HG02981 (cell line): ENCODE data around the gene LRBA.

Source experiments
- ATAC-seq: cut with Tn5 transposase; IDR thresholded peaks from one replicate; pipeline ENCODE4 v1.9.1; 2021; ENCODE audit warnings: mild to moderate bottlenecking, moderate library complexity; ENCODE audit not compliant: unreplicated experiment

LRBA gene

DNA sequence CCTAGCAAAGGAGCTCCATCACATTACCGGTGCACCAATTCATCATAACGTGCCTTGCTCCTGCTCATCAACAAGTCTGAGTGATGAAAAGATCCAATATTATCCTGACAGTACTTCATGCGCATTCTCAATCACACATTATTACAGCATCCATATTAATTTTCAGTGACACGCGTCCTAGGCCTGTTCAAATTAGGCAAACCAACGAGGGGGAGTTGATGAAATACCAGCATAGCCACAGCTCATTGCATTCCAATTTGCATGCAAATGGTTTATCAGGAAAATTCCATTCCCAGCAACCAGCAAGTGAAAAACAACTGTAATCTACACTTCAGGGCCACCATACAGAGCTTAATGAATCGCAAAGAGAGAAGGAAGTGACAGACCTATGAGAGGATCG, 699.9 kb downstream of the LRBA start:
- no peak for ATAC-seq

DNA sequence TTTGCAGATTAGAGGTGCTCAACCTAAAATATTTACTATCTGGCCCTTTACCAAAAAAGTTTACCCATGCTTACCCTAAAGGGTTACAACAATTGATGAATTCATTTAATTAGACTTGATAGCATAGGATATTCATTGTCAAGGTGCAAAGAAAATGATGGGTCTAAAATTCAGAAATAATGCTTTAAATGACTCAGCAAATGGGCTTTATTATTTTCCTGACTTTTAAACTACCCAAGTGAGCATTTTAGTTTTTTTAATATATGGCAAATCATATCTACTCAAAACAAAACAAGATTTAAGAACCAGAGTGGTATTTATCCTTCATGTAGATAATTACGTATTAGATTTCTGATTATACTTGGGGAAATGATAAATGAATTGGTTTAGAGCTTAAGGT, 701.1 kb downstream of the LRBA start:
- ATAC-seq, result no peak

DNA sequence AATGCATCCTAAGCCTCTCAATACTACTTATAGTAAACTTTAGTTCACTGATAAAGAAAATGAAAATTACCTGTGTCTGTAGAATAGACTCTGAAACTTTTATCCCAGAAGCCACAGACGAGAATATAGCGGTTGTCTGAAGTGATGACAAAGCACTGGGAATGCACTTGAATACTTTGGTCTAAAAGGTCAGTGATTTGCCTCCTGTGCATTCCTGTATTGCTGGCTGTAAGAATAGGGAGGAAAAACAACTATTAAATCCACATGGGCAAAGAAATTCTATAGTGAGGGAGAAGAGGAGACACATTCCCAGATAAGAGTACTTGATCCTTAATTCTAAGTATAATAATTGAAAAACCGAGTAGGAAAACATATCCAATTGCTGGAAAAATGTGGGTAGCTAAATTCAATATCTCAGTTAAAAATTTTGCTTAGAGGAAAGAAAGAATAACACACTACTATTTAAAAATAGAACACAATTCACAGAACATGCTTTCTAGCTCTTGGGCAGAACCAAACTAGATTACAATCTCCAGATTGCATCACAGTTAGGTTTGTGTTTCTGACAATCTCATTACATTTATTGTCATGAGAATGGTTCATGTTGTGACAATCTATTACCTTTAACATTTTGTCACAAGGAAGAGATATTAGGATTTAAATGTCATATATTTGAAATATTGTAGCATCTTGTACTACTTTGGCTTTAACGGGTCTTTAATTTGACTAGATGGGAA, 704.8 kb downstream of the LRBA start:
- ATAC-seq, result no peak

DNA sequence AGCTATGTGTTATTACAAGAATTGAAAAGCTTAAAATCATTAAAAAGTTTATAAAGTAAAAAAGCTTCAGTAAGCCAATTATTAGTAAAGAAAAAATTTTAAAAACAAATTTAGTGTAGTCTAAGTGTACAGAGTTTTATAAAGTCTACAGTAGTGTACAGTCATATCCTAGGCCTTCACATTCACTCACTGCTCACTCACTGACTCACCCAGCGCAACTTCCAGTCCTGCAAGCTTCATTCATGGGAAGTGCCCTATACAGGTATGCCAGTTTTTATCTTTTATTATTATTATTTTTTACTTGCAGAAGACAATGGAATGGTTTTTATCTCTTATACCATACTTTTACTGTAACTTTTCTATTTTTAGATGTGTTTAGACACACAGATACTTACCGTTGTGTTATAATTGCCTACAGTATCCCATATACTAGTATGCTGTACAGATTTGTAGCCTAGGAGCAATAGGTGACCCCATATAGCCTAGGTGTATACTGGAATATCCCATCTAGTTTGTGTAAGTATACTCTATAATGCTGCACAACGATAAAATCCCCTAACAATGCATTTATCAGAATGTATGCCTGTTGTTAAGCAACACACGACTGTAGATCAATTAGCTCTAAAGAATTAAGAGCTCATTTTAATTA, 706.1 kb downstream of the LRBA start:
- ATAC-seq, result no peak

DNA sequence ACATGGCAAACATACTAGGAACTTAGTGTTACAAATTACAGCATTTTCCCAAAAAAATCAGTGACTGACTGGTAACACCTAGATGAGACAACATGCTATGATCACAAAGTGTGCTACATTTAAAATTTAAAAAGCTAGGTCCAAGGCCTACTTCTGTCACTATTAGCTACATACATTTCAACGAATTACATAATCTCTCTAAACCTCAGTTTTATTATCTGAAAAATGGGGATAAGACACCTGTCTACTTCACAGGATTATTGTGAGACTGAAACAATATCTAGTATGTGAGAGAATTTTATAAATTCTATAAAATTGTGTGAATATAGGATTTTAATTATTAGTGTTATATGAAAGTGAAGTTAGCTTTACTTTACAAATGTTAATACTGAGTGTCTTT, 708.4 kb downstream of the LRBA start:
- ATAC-seq, result no peak

DNA sequence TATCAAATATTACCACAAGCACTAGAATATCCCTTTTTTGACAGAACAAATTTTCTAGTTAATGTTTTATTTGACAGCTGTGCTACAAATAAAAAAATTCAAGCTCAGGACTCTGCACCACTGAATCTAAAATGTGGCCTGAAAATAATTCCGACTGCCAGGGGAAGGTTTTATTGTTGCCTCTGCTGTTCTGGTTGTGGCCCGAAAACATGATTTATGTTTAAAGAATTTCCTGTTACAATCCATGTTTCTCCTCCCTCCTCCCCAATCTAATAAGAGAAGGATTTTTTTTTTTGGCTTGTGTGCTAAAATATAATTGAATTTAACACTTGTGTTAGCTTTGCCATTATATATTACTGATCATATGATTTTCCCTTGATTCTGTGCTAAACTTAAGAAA, 709.1 kb downstream of the LRBA start:
- ATAC-seq, result no peak

DNA sequence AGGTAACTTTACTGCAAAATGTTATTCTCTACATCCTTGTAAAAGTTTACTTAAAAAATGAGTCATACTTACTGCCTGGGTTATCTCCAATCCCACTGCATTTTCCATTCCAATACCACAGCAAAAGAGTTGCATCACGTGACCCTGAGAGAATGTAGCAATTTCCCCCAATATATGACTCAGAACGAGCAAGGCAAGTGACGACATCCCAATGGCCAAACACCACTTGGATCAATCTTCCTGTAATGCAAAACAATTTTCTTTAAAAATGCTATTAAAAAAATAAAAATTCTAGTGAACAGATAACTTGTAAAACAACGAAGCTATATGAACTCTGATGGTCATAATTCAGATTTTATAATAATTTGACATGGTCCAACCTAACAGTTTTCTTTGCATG, 712.5 kb downstream of the LRBA start:
- ATAC-seq, result no peak

DNA sequence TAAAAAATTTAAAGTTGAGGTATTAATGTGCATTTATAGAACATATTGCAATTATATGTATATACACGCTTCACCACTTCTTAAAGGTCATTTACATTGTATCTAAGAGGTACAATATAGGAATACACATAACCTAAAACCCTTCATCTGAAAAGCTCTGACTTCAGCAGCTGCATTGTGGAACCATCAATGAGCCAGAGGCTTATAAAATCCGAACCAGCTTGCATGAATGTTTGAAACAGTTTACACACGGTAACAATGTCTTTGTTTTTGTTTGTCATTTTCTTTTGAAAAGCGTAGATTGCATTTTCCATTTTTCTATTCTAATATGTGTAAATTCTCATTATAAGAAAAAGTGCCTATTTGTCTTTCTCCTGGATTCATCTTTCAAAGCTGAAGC, 715.3 kb downstream of the LRBA start:
- ATAC-seq, result no peak

DNA sequence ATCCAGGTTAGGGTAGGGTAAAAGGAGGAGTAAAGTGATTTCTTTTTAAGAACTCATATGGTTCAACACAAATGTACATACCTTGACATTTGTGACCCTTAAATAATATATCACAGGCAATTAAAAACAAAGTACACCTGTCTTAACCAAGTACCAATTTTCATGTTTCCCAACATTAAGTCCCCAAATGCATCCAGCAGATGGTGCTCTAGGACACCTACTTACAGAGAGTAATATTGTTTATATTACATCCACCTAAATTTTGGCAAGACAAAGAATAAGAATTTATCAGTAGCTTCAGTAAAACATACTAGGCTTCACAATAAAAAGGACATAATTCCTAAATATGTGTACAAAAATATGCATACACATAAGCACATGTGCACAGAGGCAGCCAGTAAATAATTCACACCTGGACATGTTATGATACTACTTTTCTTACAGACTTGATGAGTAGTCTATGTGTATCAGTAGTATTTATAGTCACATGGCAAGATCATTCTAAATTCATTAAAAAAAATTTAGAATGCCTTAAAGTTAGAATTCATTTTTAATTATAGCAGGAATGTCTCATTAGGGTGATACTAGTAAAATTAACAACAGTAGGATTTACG, 717.1 kb downstream of the LRBA start:
- no peak for ATAC-seq

DNA sequence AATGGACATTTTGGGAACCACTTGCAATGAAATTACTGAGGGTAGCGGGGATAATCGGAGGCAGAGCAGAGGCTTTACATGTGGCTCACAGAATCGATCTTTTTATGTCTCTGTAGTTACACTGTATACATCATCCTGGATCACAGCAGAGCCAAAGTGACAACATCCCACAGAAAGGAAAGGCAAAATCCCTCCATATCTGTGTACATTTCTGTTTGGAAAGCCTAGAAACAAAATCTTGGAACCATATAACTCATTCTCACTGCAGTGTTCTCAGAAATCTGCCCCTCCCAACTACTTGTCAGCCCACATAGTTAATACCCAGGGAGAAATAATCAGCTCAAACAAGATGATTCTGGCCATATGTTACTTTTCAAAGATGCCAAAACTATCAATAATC, 725.2 kb downstream of the LRBA start:
- ATAC-seq, result no peak

DNA sequence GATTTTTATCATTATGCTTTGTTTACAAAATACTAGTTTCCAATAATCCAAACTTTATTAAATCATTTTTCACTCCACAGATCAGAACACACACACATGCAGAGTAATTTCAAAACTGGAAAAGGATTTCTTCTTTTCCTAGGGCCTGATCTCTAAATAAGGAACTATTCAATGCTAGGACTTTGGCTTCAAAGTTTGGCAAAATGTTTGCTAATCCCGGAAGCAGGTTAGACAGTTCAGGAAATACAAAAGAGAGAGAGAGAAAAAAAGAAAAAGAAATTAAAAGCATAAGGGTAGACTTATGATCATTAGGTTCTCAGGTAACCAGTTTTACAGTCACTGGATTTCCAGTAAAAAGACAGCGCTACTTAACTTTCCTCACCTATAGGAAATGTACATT, 725.9 kb downstream of the LRBA start:
- ATAC-seq, result no peak

DNA sequence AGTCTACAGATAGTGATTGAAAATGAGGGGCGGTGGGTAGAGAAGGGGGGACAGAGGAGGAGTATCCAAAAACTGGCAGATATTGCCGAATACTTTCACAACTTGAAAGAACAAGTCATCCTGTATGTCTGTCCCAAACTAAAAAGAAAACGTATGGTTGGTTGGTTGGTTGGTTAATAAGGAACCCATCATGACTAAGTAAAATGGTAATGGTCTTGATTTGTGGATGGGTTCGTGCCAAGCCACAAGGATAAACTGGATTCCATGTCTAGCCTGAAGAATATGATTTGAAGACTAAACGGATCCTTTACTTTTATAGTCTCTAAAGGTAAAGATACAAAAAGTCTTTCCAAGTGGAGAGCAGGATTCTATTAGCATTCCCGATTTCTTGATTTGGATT, 728.4 kb downstream of the LRBA start:
- no peak for ATAC-seq

DNA sequence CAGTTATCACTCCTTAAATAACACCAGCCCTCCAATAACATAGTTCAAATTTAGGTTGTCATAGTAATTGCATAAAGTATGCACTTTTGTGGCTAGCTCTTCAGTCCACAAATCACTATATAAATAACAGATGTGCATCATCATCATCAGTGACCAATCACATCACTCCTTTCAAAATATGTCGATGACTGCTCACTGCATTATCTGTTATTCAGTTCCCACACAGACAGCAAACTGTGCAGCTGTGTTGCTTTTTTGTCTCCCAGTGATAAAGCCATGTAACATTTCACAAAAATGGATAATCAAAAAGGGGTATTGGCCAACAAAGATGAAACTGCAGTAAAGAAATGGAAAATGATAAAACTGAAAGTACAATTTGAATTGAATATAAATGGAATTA, 731.4 kb downstream of the LRBA start:
- ATAC-seq, result no peak

DNA sequence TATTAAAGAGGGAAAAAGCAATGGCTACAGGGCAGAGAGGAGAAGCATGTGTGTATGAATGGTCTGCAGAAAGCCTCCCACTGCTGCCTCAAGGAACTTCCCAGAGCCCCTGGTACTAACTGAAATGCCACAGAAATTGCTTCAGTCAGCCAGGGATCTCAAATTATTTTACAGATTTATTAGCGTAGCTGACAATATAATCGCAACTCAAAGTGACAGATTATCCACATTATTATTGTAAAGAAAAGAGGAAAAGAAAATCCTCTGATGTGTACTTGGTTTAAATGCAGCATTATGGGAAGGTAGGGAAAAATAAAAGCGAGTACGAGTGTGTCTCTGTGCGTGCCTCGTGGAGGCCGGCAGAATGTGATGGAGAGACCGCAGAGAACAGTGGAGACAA, 734.1 kb downstream of the LRBA start:
- ATAC-seq, result no peak

DNA sequence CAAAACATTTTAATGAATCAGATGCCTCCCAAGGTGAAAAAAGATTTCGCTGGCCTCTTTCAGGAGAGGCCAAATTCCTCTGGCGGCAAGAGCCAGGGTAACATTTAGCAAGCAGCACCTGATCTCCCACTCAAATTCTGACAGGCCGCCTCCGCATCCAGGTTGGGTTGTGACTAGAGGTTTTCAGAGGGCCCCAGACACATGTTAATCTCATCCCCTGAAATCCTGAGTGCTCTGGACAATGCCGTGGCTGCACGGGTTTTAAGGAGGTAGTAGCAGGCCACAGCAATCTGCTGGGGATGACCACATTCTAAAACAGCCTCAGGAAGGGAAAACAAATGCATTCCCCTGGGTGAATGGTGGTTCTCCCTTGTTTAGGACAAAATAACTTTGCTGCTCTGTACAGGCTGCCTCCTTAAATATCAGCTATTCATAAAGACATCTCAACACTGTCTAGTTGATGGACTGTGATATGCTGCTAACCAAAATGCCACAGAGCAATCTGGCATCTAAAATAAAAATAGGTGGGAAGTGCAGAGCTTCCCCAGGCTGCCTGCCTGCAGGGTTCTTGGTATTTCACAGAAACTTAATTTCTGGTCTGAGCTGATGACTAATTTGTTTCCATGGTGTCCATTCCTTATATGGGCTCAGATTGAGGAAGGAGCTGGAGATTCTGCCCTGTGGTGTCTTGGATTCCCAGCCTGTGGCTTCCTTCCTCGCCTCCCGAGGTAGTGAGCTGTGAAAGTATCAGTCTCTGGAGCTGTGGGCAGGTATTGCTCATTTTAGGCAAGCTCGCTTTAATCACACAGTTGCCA, 734.8 kb downstream of the LRBA start:
- ATAC-seq, result no peak

DNA sequence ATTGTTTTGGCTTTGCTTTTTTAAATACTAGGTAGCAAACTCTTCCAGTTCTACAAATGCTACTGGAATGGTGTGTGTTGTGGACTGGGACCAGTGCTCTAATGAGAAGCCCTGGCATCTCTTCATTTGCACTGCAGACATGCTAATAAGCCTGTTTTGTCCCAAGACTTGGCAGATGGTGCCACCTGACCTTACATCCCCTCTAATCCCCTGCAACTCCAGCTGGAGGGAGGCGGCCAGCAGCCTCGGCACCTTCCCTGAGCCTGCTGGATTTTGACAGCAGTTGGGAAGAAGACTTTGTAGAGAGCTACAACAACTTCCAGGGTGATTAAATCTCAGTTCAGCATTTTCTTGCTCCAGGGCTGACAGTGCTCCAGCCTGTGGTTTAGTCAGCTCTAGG, 736.9 kb downstream of the LRBA start:
- ATAC-seq, result no peak

DNA sequence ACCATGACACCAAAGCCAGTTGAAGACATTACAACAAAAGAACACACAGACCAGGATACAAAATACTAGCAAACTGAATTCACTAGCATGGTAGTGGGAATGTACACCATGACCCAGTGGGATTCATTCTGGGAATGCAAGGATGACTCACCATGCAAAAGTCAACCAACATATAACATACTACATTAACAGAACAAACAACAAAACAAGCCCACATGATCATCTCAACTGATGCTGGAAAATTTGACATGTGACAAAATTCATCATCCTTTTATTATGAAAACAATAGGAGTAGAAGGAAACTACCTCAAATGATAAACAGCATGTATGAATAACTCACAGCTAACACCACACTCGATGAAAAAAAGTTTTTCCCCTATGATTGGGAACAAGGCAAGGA, 746.6 kb downstream of the LRBA start:
- no peak for ATAC-seq

DNA sequence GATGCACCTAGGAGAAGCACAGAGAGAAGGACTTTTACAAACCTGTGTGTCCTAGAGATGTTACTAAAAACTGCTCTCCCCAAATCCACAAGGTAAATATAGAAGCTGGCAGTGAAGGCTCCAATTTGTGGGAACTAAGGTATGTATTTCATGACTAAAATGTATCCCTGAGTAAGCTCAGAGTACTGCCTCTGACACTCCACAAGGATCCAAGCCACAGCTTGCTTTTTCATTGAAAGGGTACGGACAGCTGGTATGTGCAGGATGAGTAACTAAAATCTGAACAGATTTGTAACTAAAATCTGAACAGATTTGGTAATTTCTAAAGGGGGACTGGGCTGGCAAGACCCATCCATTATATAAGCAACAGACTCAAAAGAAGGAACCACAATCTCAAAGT, 749.3 kb downstream of the LRBA start:
- no peak for ATAC-seq

DNA sequence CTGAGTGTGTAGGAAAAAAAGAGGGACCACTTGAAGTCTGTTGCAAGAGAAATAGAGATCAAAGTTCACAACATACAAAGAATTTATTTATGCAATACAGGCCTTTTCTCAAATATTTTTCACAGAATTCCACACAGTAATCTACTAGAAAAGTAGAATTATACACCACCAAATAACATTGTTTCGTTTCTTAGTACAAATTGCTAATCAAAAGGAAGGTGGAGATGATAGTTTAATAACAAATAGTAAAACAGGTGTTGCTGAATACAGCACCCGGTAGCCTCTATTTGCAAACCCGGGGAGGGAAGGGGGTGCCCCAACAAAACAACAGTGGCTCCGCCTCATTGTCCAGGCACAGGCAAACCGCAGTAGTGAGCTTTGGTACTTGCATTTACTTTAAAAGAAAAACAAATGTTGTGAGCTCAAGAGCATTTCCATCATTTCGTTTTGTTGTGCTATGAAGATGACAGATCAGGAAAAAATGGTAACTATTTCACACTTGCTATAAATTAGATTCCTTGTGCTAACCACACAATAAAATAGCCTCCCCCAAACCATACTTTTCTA, 750.4 kb downstream of the LRBA start:
- no peak for ATAC-seq

DNA sequence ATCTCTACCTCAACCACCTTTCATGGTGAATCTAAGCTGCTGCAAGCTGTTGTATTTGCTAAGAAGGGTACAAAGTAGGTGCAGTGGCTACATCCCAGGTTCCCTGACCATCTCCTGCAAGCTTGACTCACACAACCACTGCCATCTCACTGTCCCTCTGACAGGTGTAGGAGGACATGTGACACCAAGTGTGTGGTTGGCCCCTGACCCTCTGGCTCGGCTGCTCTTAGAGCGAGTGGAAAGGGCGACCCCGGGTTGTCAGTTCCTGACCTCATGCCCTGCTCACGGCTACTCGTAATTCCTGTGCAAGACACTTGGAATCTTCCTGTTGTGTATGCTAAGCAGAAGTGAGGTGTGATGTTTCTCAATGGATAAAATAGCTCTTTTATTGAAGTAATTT, 752.5 kb downstream of the LRBA start:
- ATAC-seq, result no peak

DNA sequence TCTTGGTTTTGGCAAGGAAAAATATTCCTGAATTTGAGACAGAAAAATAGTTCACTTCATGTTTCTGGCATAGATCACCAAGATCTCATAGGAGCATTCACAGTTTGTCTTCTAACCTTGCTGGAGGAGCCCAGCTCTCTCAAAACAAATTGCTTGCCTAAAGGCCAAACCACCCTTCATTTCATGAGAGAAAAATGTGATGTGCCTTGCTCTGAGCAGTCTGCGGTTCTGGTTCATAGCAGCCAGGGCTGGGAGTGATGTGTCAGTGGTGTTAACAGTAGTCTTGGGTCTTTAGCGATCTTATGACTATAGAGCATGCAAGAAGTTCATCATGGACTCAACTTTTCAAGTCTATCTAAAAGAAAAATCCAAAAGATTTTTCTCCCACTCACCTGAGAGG, 753.5 kb downstream of the LRBA start:
- ATAC-seq, result no peak
